A673 (cell line): Measurements from ENCODE around the gene LRRC1. TPM values are rescaled to one million over a fixed set of nuclear protein-coding genes. Genes with fewer than 3 reads are reported as not detected.
A peak's percentile ranks its signal among the peaks of the same experiment; 100 is the strongest.

Experiments used
- BruUV-seq: library from RNA; stranded (reverse); fragments of 400-500 nt; replicated peaks from 2 replicates; lab custom pipeline; 2021; lab: Mats Ljungman, UMichigan
- CTCF ChIA-PET: fragments of 300-600 bp; sonication (Branson Sonifier 250); formaldehyde crosslinking; loops from one replicate; lab custom pipeline; 2022; ENCODE audit warnings: antibody characterized with exemption; lab: Charles Lee
- POLR2A ChIA-PET: fragments of 300-600 bp; sonication (Branson Sonifier 250); formaldehyde crosslinking; loops from one replicate; lab custom pipeline; 2022; ENCODE audit warnings: antibody characterized with exemption; ENCODE audit not compliant: low non-redundant PET; lab: Charles Lee
- DNase-seq: peaks from one replicate; pipeline ENCODE4 v3.0.0-alpha.2; 2015; ENCODE audit warnings: low spot score
- H3K27ac ChIP-seq: fragments of 200-600 bp; sonication (generic); 2 replicates; pipeline ENCODE4 v1.5.1; 2016; ENCODE audit warnings: mixed run types, low read depth, mild to moderate bottlenecking, mixed read lengths, antibody characterized with exemption, low read length; ENCODE audit not compliant: poor library complexity, severe bottlenecking
- H3K27me3 ChIP-seq: fragments of 200-600 bp; sonication (generic); replicated peaks from 2 replicates; pipeline ENCODE4 v1.6.1; 2017; ENCODE audit warnings: mixed run types, low read depth, mild to moderate bottlenecking, mixed read lengths, antibody characterized with exemption, low read length; ENCODE audit not compliant: insufficient read depth, poor library complexity
- H3K36me3 ChIP-seq: fragments of 200-600 bp; sonication (generic); 2 replicates; pipeline ENCODE4 v1.6.1; 2016; ENCODE audit warnings: mixed run types, mild to moderate bottlenecking, mixed read lengths, antibody characterized with exemption, low read length; ENCODE audit not compliant: insufficient read depth, poor library complexity, severe bottlenecking
- H3K4me1 ChIP-seq: fragments of 200-600 bp; sonication (generic); 2 replicates; pipeline ENCODE4 v1.6.1; 2017; ENCODE audit warnings: mixed run types, mild to moderate bottlenecking, mixed read lengths, antibody characterized with exemption, low read length; ENCODE audit not compliant: insufficient read depth, poor library complexity, severe bottlenecking
- H3K4me3 ChIP-seq: fragments of 200-600 bp; sonication (generic); 2 replicates; pipeline ENCODE4 v1.5.1; 2016; ENCODE audit warnings: low read depth, mixed run types, mild to moderate bottlenecking, mixed read lengths, low read length; ENCODE audit not compliant: poor library complexity, severe bottlenecking
- H3K9me3 ChIP-seq: fragments of 200-600 bp; sonication (generic); 2 replicates; pipeline ENCODE4 v1.6.1; 2016; ENCODE audit warnings: mixed run types, low read depth, mild to moderate bottlenecking, mixed read lengths, antibody characterized with exemption, low read length; ENCODE audit not compliant: poor library complexity, severe bottlenecking
- EZH2 ChIP-seq: fragments of 200-600 bp; sonication (generic); IDR thresholded peaks from 2 replicates; pipeline ENCODE4 v1.6.1; 2017; ENCODE audit warnings: borderline replicate concordance, low read depth, mild to moderate bottlenecking, mixed read lengths, antibody characterized with exemption, low read length; ENCODE audit not compliant: poor library complexity, severe bottlenecking
- intact Hi-C: fragments of 100-400 bp; cut with micrococcal nuclease; formaldehyde crosslinking; loops from one replicate; pipeline ENCODE4 v1.10.0; 2022; ENCODE audit not compliant: unreplicated experiment
- total RNA-seq: library from RNA; stranded (reverse); gene quantifications from 2 replicates; pipeline ENCODE4 v1.2.3, GENCODE V29; 2021
- TF ChIP-seq, protein P1 (sequence below): fragments of 300-800, 200-600 bp; sonication (generic); conservative IDR thresholded peaks from 2 replicates; pipeline ENCODE4 v1.5.1; 2017; ENCODE audit warnings: low read depth, mild to moderate bottlenecking, antibody characterized with exemption, low read length, moderate library complexity, mixed read lengths

LRRC1 gene
- total RNA-seq, 1 experiment from 2014 or later: 4.4 TPM

- DNase-seq: no peak
- ChIA-PET POLR2A (no interaction called here), CTCF (no interaction called here)
- Histone ChIP-seq H3K27me3 (peaks cover under 1% of the 10 kb centered on the region), H3K4me1 (no peaks in the 10 kb centered on the region), H3K4me3 (no peak overlapping the region), H3K36me3 (no peaks in the 10 kb centered on the region), H3K9me3 (no peaks in the 10 kb centered on the region), H3K27ac (no peak overlapping the region)
- TF ChIP-seq EZH2: no peak
- TF ChIP-seq, protein P1, sequence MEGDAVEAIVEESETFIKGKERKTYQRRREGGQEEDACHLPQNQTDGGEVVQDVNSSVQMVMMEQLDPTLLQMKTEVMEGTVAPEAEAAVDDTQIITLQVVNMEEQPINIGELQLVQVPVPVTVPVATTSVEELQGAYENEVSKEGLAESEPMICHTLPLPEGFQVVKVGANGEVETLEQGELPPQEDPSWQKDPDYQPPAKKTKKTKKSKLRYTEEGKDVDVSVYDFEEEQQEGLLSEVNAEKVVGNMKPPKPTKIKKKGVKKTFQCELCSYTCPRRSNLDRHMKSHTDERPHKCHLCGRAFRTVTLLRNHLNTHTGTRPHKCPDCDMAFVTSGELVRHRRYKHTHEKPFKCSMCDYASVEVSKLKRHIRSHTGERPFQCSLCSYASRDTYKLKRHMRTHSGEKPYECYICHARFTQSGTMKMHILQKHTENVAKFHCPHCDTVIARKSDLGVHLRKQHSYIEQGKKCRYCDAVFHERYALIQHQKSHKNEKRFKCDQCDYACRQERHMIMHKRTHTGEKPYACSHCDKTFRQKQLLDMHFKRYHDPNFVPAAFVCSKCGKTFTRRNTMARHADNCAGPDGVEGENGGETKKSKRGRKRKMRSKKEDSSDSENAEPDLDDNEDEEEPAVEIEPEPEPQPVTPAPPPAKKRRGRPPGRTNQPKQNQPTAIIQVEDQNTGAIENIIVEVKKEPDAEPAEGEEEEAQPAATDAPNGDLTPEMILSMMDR: no peak
- intact Hi-C loops: no loop called here
- no TSS peak for BruUV-seq
These were observed 165.5 kb downstream of the LRRC1 start for GRCh38 chr6:53960311-53960710.

DNA sequence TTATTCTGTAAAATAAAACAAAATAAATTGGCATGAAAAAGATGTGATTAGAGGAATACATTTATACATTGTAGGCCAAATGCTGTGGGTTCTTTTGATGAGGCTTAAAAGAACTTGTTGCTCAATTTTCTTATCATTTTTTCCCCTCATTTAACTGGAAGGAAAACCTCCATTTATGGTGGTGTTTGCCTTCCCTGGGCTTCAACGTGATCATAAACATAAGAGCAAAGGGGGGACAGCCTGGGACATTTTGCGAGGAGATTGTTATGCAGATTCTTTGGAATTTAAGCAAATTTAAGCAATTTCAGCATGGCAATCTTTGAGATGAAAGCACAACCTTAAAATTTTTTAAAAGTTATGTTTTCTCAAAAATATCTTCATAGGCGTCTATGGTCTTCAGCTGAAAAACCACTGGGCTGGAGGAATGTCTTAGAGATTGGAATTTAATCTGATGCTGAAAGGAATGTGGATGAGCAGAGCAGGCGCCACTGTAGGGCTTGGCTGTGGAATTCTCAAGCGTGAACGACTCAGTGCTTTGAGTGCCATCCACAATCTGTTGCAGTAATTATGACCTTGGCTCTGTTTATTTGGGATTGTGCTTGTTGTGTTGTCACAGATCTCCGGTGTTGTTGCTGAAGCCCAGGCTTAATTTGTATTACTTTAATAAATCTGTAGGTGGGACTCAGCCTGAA lies 167.0 kb downstream of the LRRC1 start:
- POLR2A ChIA-PET: no interaction called here
- intact Hi-C loops: no loop called here
- TF ChIP-seq EZH2: no peak
- no peaks in the 10 kb centered on the region for H3K9me3 ChIP-seq
- no peaks in the 10 kb centered on the region for H3K4me1 ChIP-seq
- H3K36me3 ChIP-seq: no peaks in the 10 kb centered on the region
- peak; percentile 19 for DNase-seq
- no peak overlapping the region for H3K27ac ChIP-seq
- no peak overlapping the region for H3K4me3 ChIP-seq
- BruUV-seq: no TSS peak
- H3K27me3 ChIP-seq: no peaks in the 10 kb centered on the region
- CTCF ChIA-PET: no interaction called here

DNA sequence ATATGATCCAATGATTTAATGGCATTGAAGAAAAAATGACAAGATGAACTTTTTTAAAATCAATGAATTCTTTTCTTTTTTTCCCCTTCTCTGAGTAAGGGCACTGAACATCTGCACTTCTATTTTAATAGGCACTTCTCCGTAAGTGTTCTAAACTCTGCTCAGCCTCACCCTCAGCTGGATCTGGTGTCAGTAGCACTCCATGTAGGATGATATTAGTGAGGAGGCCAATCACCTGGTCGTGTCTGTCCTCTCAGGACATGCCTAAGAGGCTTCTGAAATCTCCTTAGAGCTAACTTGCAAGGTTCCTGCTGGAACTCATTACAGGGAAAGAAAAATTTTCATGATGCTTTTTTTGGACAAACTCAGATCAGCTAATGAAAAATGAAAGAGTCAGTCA lies 167.8 kb downstream of the LRRC1 start:
- H3K4me3 ChIP-seq: no peak overlapping the region
- H3K36me3 ChIP-seq: no peaks in the 10 kb centered on the region
- H3K27ac ChIP-seq: no peak overlapping the region
- BruUV-seq: no TSS peak
- DNase-seq: no peak
- H3K27me3 ChIP-seq: no peaks in the 10 kb centered on the region
- ChIA-PET POLR2A (no interaction called here), CTCF (no interaction called here)
- H3K4me1 ChIP-seq: no peaks in the 10 kb centered on the region
- no peak for TF ChIP-seq EZH2
- TF ChIP-seq, protein P1: no peak
- intact Hi-C loops: no loop called here
- no peaks in the 10 kb centered on the region for H3K9me3 ChIP-seq

DNA sequence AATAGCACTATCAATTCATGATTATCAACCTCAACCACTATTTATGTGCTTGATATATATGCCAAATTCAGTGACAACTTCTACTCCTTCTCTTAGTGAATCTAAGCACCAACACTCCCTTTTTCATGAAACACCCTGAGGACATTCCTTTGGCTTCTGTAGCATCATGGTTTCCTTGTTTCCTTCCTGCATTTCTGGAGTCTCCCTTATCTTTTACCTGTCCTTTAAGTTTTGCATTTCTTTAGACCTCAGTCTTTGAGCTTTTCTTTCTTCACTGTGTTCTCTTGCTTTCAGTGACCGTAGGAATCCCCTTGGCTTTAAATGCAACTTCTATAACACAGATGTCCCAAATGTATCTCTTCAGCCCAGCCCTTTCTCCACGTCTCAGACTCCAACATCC lies 172.6 kb downstream of the LRRC1 start:
- POLR2A ChIA-PET: no interaction called here
- no peak overlapping the region for H3K4me3 ChIP-seq
- intact Hi-C loops: no loop called here
- H3K27me3 ChIP-seq: no peaks in the 10 kb centered on the region
- DNase-seq: no peak
- CTCF ChIA-PET: no interaction called here
- no TSS peak for BruUV-seq
- H3K9me3 ChIP-seq: no peaks in the 10 kb centered on the region
- no peak overlapping the region for H3K27ac ChIP-seq
- no peaks in the 10 kb centered on the region for H3K36me3 ChIP-seq
- TF ChIP-seq, protein P1: no peak
- no peak for TF ChIP-seq EZH2
- no peaks in the 10 kb centered on the region for H3K4me1 ChIP-seq
